Measurements from ENCODE around the gene OR10H5.
A peak's percentile ranks its signal among the peaks of the same experiment; 100 is the strongest.
"Not testable (repeated sequence)": the region's sequence is repeated elsewhere in the genome, so short reads cannot be mapped to it uniquely, and the experiment has no call there.

The OR10H5 gene

DNA sequence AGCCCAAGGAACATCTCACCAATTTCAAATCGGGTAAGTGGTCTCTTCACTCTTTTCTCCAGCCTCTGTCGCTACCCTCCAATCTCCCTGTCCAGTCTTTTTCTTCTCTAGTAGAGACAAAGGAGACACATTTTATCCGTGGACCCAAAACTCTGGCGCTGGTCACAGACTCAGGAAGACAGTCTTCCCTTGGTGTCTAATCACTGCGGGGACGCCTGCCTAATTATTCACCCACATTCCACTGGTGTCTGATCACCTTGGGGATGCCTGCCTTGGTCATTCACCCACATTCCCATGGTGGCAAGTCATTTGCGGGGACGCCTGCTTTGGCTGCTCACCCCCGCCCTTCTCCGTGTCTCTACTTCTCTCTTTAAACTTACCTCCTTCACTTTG lies 41.8 kb downstream of the OR10H5 start:
- H3K4me3 ChIP-seq (ENCODE audit: insufficient read length, low read depth): no peak overlapping the region
- no peaks in the 10 kb centered on the region for H3K27me3 ChIP-seq (ENCODE audit: insufficient read depth, insufficient read length)
- no peak overlapping the region for H3K9ac ChIP-seq (ENCODE audit: insufficient read length, low read depth)
- H3K4me1 ChIP-seq (ENCODE audit: insufficient read depth, insufficient read length): peaks cover 2% of the 10 kb centered on the region
- TF ChIP-seq SUZ12 (IDR thresholded peaks at IDR 0.05; ENCODE audit: extremely low read depth, insufficient read depth, insufficient read length): no peak
- no peak for DNase-seq (ENCODE audit: low read depth, low spot score)
- H3K36me3 ChIP-seq (ENCODE audit: insufficient read depth, insufficient read length, low read length): no peaks in the 10 kb centered on the region
- no peaks in the 10 kb centered on the region for H3K9me3 ChIP-seq (ENCODE audit: insufficient read depth, low read length)

GRCh38 chr19:15829786-15830185 lies 42.3 kb downstream of the OR10H5 start:
- Histone ChIP-seq H3K9ac (ENCODE audit: insufficient read length, low read depth) (no peak overlapping the region), H3K4me1 (ENCODE audit: insufficient read depth, insufficient read length) (peaks cover 2% of the 10 kb centered on the region), H3K27me3 (ENCODE audit: insufficient read depth, insufficient read length) (no peaks in the 10 kb centered on the region), H3K36me3 (ENCODE audit: insufficient read depth, insufficient read length, low read length) (no peaks in the 10 kb centered on the region), H3K9me3 (ENCODE audit: insufficient read depth, low read length) (no peaks in the 10 kb centered on the region), H3K4me3 (ENCODE audit: insufficient read length, low read depth) (no peak overlapping the region)
- no peak for DNase-seq (ENCODE audit: low read depth, low spot score)
- no peak for TF ChIP-seq SUZ12 (IDR thresholded peaks at IDR 0.05; ENCODE audit: extremely low read depth, insufficient read depth, insufficient read length)
- TF ChIP-seq ZNF274 (IDR thresholded peaks at IDR 0.05; ENCODE audit: low read depth, low read length): no peak
- no peak for TF ChIP-seq YY1 (IDR thresholded peaks at IDR 0.05; ENCODE audit: insufficient read depth, insufficient read length)

DNA sequence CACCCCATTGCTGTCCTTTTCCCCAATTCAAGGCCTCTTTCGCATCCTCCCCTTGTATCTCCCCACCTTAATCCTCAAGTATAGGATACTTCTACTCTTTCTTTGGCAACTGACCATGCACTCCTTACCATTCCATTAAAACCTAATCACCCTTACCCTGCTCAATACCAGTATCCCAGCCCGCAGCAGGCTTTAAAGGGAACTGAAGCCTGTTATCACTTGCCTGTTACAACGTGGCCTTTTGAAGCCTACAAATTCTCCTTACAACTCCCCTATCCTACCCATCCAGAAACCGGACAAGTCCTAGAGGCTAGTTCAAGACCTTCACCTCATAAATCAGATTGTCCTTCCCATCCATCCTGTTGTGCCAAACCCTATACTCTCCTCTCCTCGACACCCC lies 44.2 kb downstream of the OR10H5 start:
- Histone ChIP-seq H3K36me3 (ENCODE audit: insufficient read depth, insufficient read length, low read length) (no peaks in the 10 kb centered on the region), H3K27me3 (ENCODE audit: insufficient read depth, insufficient read length) (no peaks in the 10 kb centered on the region), H3K9me3 (ENCODE audit: insufficient read depth, low read length) (no peaks in the 10 kb centered on the region), H3K4me3 (ENCODE audit: insufficient read length, low read depth) (no peak overlapping the region), H3K9ac (ENCODE audit: insufficient read length, low read depth) (no peak overlapping the region), H3K4me1 (ENCODE audit: insufficient read depth, insufficient read length) (peaks cover 2% of the 10 kb centered on the region)
- no peak for DNase-seq (ENCODE audit: low read depth, low spot score)
- TF ChIP-seq ZNF274 (IDR thresholded peaks at IDR 0.05; ENCODE audit: low read depth, low read length) (no peak), YY1 (IDR thresholded peaks at IDR 0.05; ENCODE audit: insufficient read depth, insufficient read length) (no peak), SUZ12 (IDR thresholded peaks at IDR 0.05; ENCODE audit: extremely low read depth, insufficient read depth, insufficient read length) (no peak)

DNA sequence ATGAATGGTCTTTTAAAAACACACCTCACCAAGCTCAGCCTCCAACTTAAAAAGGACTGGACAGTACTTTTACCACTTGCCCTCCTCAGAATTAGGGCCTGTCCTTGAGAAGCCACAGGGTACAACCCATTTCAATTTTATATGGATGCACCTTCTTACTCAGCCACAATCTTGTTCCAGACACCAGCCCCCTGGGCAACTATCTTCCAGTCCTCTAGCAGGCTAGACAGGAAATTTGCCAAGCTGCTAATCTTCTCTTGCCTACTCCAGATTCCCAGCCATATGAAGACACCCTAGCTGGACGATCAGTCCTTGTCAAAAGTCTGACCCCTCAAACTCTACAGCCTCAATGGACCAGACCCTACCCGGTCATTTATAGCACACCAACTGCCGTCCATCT lies 46.8 kb downstream of the OR10H5 start:
- H3K4me1 ChIP-seq (ENCODE audit: insufficient read depth, insufficient read length); H3K4me3 ChIP-seq (ENCODE audit: insufficient read length, low read depth); DNase-seq (ENCODE audit: low read depth, low spot score); H3K9me3 ChIP-seq (ENCODE audit: insufficient read depth, low read length); H3K36me3 ChIP-seq (ENCODE audit: insufficient read depth, insufficient read length, low read length); H3K27me3 ChIP-seq (ENCODE audit: insufficient read depth, insufficient read length); H3K9ac ChIP-seq (ENCODE audit: insufficient read length, low read depth): not testable (repeated sequence)

DNA sequence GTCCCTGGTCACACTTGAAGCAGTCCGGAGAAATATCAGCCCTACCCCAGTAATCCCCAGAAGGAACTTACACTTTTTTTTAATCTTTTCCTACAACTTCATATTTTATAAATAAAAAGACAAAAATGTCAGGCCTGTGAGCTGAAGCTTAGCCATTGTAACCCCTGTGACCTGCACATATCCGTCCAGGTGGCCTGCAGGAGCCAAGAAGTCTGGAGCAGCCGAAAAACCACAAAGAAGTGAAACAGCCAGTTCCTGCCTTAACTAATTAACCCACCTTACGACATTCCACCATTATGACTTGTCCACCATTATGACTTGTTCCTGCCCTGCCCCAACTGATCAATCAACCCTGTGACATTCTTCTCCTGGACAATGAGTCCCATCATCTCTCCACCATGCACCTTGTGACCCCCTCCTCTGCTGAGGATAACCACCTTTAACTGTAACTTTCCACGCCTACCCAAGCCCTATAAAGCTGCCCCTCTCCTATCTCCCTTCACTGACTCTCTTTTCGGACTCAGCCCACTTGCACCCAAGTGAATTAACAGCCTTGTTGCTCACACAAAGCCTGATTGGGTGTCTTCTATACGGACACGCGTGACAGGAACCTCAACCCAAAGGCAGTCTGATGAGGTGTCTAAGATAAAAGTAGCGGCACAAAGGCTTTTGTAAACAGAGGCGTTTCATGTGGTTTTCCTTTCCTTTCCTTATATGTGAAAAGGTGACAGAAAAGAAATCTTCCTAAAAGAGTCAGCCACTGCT lies 48.3 kb downstream of the OR10H5 start:
- Histone ChIP-seq H3K9ac (ENCODE audit: insufficient read length, low read depth) (peak overlapping the region; percentile 99), H3K4me3 (ENCODE audit: insufficient read length, low read depth) (peak overlapping the region; percentile 92)
- H3K9me3 ChIP-seq (ENCODE audit: insufficient read depth, low read length); H3K27me3 ChIP-seq (ENCODE audit: insufficient read depth, insufficient read length); H3K4me1 ChIP-seq (ENCODE audit: insufficient read depth, insufficient read length); DNase-seq (ENCODE audit: low read depth, low spot score); H3K36me3 ChIP-seq (ENCODE audit: insufficient read depth, insufficient read length, low read length): not testable (repeated sequence)

DNA sequence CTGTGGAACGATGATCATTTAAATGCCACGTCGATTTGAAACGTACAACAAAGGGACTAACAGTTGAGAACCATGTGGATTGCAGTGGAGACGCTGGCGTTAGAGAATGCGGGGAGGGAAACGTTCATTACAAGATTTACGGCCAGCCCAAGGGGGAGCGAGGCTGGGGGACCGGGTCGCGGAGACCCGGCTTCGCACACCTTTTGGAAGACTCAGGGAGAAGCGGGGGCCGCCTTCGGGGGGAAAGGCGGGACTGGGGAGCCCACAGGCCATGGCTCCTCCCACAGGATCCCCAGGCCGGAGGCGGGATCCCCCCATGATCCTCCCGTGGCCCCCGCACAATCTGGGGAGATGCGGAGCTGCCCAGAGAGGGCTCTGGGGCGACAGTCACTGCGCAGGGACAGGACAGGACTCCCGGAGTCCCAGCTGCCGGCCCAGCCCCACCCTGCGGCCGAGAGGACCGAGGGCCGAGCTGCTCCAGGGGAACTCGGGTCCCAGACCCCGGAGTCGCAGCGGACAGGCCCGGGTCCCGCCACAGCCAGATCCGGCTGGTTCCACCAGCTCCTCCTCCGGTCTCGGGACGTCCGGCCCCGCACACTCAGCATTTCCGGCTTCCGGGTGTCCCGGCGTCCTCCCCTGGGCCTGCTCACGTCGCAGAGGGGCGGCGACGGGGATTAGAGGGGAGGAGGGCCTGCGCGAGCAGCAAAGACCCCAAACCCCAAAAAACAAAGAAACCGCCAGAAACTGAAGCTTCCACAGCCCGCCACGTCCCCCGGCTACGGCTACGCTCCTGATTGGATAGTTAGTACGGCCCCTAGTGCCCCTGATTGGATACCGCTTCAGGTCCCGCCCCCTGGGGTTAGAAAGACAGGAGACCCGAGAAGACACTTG lies 49.1 kb downstream of the OR10H5 start:
- Histone ChIP-seq H3K4me3 (ENCODE audit: insufficient read length, low read depth) (peak overlapping the region; percentile 92), H3K9ac (ENCODE audit: insufficient read length, low read depth) (peak overlapping the region; percentile 99), H3K4me1 (ENCODE audit: insufficient read depth, insufficient read length) (no peaks in the 10 kb centered on the region), H3K36me3 (ENCODE audit: insufficient read depth, insufficient read length, low read length) (no peaks in the 10 kb centered on the region), H3K9me3 (ENCODE audit: insufficient read depth, low read length) (no peaks in the 10 kb centered on the region), H3K27me3 (ENCODE audit: insufficient read depth, insufficient read length) (no peaks in the 10 kb centered on the region)
- peak; percentile 94 for DNase-seq (ENCODE audit: low read depth, low spot score)
- no peak for TF ChIP-seq ZNF274 (IDR thresholded peaks at IDR 0.05; ENCODE audit: low read depth, low read length)
- TF ChIP-seq YY1 (IDR thresholded peaks at IDR 0.05; ENCODE audit: insufficient read depth, insufficient read length): no peak
- TF ChIP-seq SUZ12 (IDR thresholded peaks at IDR 0.05; ENCODE audit: extremely low read depth, insufficient read depth, insufficient read length): no peak

- peak overlapping the region; percentile 92 for H3K4me3 ChIP-seq (ENCODE audit: insufficient read length, low read depth)
- TF ChIP-seq ZNF274 (IDR thresholded peaks at IDR 0.05; ENCODE audit: low read depth, low read length) (no peak), YY1 (IDR thresholded peaks at IDR 0.05; ENCODE audit: insufficient read depth, insufficient read length) (no peak), SUZ12 (IDR thresholded peaks at IDR 0.05; ENCODE audit: extremely low read depth, insufficient read depth, insufficient read length) (no peak)
- H3K36me3 ChIP-seq (ENCODE audit: insufficient read depth, insufficient read length, low read length): no peaks in the 10 kb centered on the region
- DNase-seq (ENCODE audit: low read depth, low spot score): no peak
- H3K9me3 ChIP-seq (ENCODE audit: insufficient read depth, low read length): no peaks in the 10 kb centered on the region
- H3K9ac ChIP-seq (ENCODE audit: insufficient read length, low read depth): peak overlapping the region; percentile 33
- no peaks in the 10 kb centered on the region for H3K4me1 ChIP-seq (ENCODE audit: insufficient read depth, insufficient read length)
- no peaks in the 10 kb centered on the region for H3K27me3 ChIP-seq (ENCODE audit: insufficient read depth, insufficient read length)
These were observed 49.8 kb downstream of the OR10H5 start for GRCh38 chr19:15837221-15837731.
